NCI-H2081 treated with DMSO at 0.1 percent for 48 hours (cell line): ENCODE data around the gene BAZ2A.
"Not testable (repeated sequence)": the region's sequence is repeated elsewhere in the genome, so short reads cannot be mapped to it uniquely, and the experiment has no call there.

Experiments used
- DNase-seq: peaks from one replicate; lab custom pipeline; 2025; lab: John Stamatoyannopoulos, UW

The BAZ2A gene

GRCh38 chr12:56593909-56594621, 36.1 kb downstream of the BAZ2A start:
- no peak for DNase-seq

GRCh38 chr12:56591961-56592360, 38.2 kb downstream of the BAZ2A start:
- no peak for DNase-seq

GRCh38 chr12:56591126-56591525, 39.0 kb downstream of the BAZ2A start:
- peak; percentile 17 for DNase-seq

GRCh38 chr12:56590237-56590830, 39.8 kb downstream of the BAZ2A start:
- no peak for DNase-seq

- DNase-seq: no peak
Observed at GRCh38 chr12:56589783-56590182, 40.3 kb downstream of the BAZ2A start.

GRCh38 chr12:56585098-56585497, 45.0 kb downstream of the BAZ2A start:
- no peak for DNase-seq

GRCh38 chr12:56581418-56582145, 48.5 kb downstream of the BAZ2A start:
- no peak for DNase-seq

- no peak for DNase-seq
Observed at GRCh38 chr12:56578983-56579546, 51.1 kb downstream of the BAZ2A start.

GRCh38 chr12:56577248-56577647, 52.9 kb downstream of the BAZ2A start:
- not testable (repeated sequence) for DNase-seq

GRCh38 chr12:56574210-56574609, 55.9 kb downstream of the BAZ2A start:
- no peak for DNase-seq

GRCh38 chr12:56572288-56572687, 57.8 kb downstream of the BAZ2A start:
- no peak for DNase-seq

- DNase-seq: no peak
Observed at GRCh38 chr12:56571121-56571520, 59.0 kb downstream of the BAZ2A start.

- no peak for DNase-seq
Observed at GRCh38 chr12:56568146-56568545, 62.0 kb downstream of the BAZ2A start.

- no peak for DNase-seq
Observed at GRCh38 chr12:56565510-56566101, 64.5 kb downstream of the BAZ2A start.

- DNase-seq: no peak
Observed at GRCh38 chr12:56551070-56551469, 79.1 kb downstream of the BAZ2A start.

- DNase-seq: no peak
Observed at GRCh38 chr12:56546680-56547079, 83.4 kb downstream of the BAZ2A start.
